Stimulated activated naive B cell treated with anti-CD40 and anti-IgM and Interleukin-4, amounts not matched to agents 10 μg/mL and 1 μg/mL and 100 μg/mL, for 72 hours (primary cell): ENCODE data around the gene PACSIN3.

ENCODE experiments used
- ATAC-seq, 2 donors: fragments of 150-1000 bp; cut with Tn5 transposase; replicated peaks; 2 replicates each; pipeline ENCODE4 v1.10.0; 2021; ENCODE audit warnings: moderate library complexity in 1 of 2
- DNase-seq: peaks from one replicate; pipeline ENCODE4 v3.0.0; 2021
- H3K27ac Mint-ChIP-seq: one replicate; pipeline ENCODE4 v1.8.0; 2022; ENCODE audit warnings: mild to moderate bottlenecking, mixed read lengths
- H3K27me3 Mint-ChIP-seq, 2 donors: one replicate each; pipeline ENCODE4 v1.8.0; 2022; ENCODE audit warnings: mixed read lengths in 2 of 2
- H3K36me3 Mint-ChIP-seq, 2 donors: one replicate each; pipeline ENCODE4 v1.8.0; 2022; ENCODE audit warnings: mixed read lengths in 2 of 2, mild to moderate bottlenecking in 1 of 2
- H3K4me1 Mint-ChIP-seq, 2 donors: one replicate each; pipeline ENCODE4 v1.8.0; 2022; ENCODE audit warnings: mixed read lengths in 2 of 2, mild to moderate bottlenecking in 1 of 2
- H3K4me3 Mint-ChIP-seq, 2 donors: one replicate each; pipeline ENCODE4 v1.8.0; 2022; ENCODE audit warnings: mild to moderate bottlenecking in 2 of 2, mixed read lengths in 2 of 2, moderate library complexity in 1 of 2
- H3K9me3 Mint-ChIP-seq, 2 donors: one replicate each; pipeline ENCODE4 v1.8.0; 2022; ENCODE audit warnings: mixed read lengths in 2 of 2, mild to moderate bottlenecking in 1 of 2

PACSIN3 gene

GRCh38 chr11:47185305-47186075 lies 744 bp downstream of the PACSIN3 start:
- H3K4me1 Mint-ChIP-seq, result peaks cover 9 to 30% of the 10 kb centered on the region in 2 donors
- H3K4me3 Mint-ChIP-seq, result peak overlapping the region; percentile 64 to 75
- no peak for DNase-seq
- H3K27me3 Mint-ChIP-seq, result peaks cover 11 to 29% of the 10 kb centered on the region in 2 donors
- no peaks in the 10 kb centered on the region for H3K9me3 Mint-ChIP-seq
- peak overlapping the region; percentile 59 for H3K27ac Mint-ChIP-seq
- H3K36me3 Mint-ChIP-seq, result peaks cover 4% of the 10 kb centered on the region in 2 donors
- peak; percentile 24 to 36 for ATAC-seq

- Mint-ChIP-seq H3K4me3 (peak overlapping the region; percentile 13 to 75), H3K4me1 (peaks cover 9 to 31% of the 10 kb centered on the region in 2 donors), H3K36me3 (peaks cover 4% of the 10 kb centered on the region in 2 donors), H3K27ac (peak overlapping the region; percentile 1), H3K27me3 (peaks cover 11 to 29% of the 10 kb centered on the region in 2 donors), H3K9me3 (no peaks in the 10 kb centered on the region)
- no peak for DNase-seq
- ATAC-seq, result no peak
Observed at GRCh38 chr11:47184711-47185304, 1.4 kb downstream of the PACSIN3 start.

DNA sequence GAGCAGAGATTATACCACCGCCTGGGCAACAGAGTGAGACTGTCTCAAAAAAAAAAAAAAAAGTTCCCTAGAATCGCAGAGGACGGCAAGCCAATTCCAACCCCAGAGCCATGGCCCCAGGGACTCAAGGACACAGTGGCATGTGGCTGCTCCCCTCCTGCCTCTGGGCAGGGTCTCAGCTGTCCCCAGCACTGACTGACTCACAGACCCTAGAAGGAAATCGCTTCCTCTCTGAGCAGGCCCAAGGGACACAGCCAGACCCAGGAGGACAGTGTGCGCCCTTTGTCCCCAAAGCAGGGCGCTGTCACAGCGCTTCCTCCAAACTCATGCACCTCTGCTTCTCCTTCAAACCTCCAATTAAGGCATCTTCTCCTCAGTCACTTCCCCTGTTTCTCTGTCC lies 2.3 kb downstream of the PACSIN3 start:
- peaks cover 11 to 29% of the 10 kb centered on the region in 2 donors for H3K27me3 Mint-ChIP-seq
- H3K36me3 Mint-ChIP-seq, result peaks cover 7 to 8% of the 10 kb centered on the region in 2 donors
- H3K4me3 Mint-ChIP-seq, result no peak overlapping the region
- ATAC-seq, result no peak
- peaks cover 13 to 39% of the 10 kb centered on the region in 2 donors for H3K4me1 Mint-ChIP-seq
- H3K9me3 Mint-ChIP-seq, result no peaks in the 10 kb centered on the region
- DNase-seq, result no peak
- H3K27ac Mint-ChIP-seq, result no peak overlapping the region

DNA sequence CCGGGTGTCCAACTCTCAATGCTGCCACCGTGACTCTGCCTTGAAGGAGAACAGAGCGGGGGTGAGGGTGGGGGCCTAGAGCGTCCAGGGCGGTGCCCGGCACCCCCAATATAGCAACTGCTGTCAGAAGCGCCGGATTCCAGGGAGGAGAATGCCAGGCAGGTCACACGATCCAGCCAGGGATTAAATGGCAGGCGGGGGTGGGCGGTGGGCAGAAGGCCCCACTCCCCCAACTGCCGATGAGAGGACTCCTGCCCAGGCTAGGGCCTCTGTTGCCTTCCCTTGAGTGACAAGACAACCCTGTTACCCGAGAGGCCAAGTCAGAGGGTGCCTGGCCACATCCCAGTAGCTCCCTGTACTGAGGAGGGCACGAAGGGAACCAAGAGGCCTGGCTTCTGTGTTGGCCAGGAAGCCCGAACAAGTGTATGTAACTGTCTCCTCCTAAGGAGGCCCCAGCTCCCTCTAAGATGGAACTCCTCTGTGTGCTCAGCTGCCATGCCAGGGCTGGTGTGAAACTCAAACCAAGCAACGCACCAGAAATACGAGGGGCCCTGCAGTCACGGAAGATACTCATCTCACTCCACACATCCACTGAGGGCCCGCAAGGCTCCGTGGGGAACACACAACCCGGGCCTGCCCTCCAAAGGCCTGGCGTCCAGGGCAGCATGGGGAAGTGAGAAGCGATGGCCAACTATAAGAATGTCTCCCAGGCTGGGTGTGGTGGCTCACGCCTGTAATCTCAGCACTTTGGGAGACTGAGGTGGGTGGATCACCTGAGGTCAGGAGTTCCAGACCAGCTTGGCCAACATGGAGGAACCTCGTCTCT lies 3.0 kb downstream of the PACSIN3 start:
- no peaks in the 10 kb centered on the region for H3K9me3 Mint-ChIP-seq
- ATAC-seq (no peak), DNase-seq (no peak)
- no peak overlapping the region for H3K4me3 Mint-ChIP-seq
- peaks cover 13 to 41% of the 10 kb centered on the region in 2 donors for H3K4me1 Mint-ChIP-seq
- peaks cover 7 to 8% of the 10 kb centered on the region in 2 donors for H3K36me3 Mint-ChIP-seq
- no peak overlapping the region for H3K27ac Mint-ChIP-seq
- peaks cover 11 to 29% of the 10 kb centered on the region in 2 donors for H3K27me3 Mint-ChIP-seq

DNA sequence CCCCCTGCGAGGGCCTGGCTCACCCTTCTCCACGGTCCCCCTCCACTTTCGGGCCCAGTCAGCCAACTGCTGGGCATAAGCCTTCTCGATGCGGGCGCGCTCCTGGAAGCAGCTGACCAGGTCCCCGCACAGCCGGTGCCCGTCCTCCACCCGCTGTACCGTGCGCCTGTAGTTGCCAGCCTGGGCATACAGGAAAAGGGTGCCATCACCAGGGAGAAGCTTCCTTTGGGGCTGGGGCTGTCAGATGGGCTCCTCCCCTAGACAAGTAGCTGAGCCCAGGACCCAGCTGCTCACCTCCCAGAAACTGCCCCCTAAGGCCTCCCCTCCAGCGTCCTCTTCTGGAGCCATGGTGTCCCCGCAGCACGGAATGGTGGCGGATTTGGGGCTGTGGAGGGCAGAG lies 3.9 kb downstream of the PACSIN3 start:
- no peaks in the 10 kb centered on the region for H3K9me3 Mint-ChIP-seq
- ATAC-seq, result no peak
- no peak overlapping the region for H3K4me3 Mint-ChIP-seq
- H3K36me3 Mint-ChIP-seq, result peaks cover 7 to 8% of the 10 kb centered on the region in 2 donors
- H3K4me1 Mint-ChIP-seq, result peaks cover 15 to 41% of the 10 kb centered on the region in 2 donors
- H3K27ac Mint-ChIP-seq, result peak overlapping the region; percentile 20
- no peak for DNase-seq
- H3K27me3 Mint-ChIP-seq, result peaks cover 11 to 27% of the 10 kb centered on the region in 2 donors

GRCh38 chr11:47181271-47181670 lies 5.0 kb downstream of the PACSIN3 start:
- Mint-ChIP-seq H3K9me3 (no peaks in the 10 kb centered on the region), H3K36me3 (peaks cover 7 to 13% of the 10 kb centered on the region in 2 donors), H3K4me1 (peaks cover 12 to 34% of the 10 kb centered on the region in 2 donors), H3K27me3 (peaks cover 11 to 22% of the 10 kb centered on the region in 2 donors), H3K27ac (no peak overlapping the region), H3K4me3 (no peak overlapping the region)
- DNase-seq (no peak), ATAC-seq (no peak)

GRCh38 chr11:47180006-47180787 lies 6.0 kb downstream of the PACSIN3 start:
- DNase-seq, result no peak
- no peaks in the 10 kb centered on the region for H3K9me3 Mint-ChIP-seq
- H3K4me3 Mint-ChIP-seq, result no peak overlapping the region
- peaks cover 7 to 19% of the 10 kb centered on the region in 2 donors for H3K36me3 Mint-ChIP-seq
- no peak overlapping the region for H3K27ac Mint-ChIP-seq
- no peak for ATAC-seq
- H3K4me1 Mint-ChIP-seq, result peaks cover 20 to 44% of the 10 kb centered on the region in 2 donors
- H3K27me3 Mint-ChIP-seq, result peaks cover 11 to 20% of the 10 kb centered on the region in 2 donors

DNA sequence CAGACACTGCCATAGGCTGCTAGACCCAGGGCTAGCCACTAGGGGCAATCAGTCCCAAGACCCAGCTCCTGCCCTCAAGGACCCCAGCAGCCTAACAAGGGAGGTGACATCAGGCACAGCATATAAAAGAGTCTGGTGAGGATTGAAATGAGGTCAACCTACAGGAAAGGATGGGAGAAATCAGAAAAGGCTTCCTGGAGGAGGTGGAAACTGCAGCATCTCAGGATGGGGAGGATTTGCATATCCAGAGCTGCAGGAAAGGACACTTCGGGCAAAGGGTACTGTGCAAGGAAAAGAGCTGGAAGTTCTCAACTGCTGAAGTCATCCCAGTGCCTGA lies 6.6 kb downstream of the PACSIN3 start:
- DNase-seq (no peak), ATAC-seq (peak; percentile 16 to 20)
- Mint-ChIP-seq H3K36me3 (peaks cover 7 to 19% of the 10 kb centered on the region in 2 donors), H3K4me1 (peaks cover 22 to 44% of the 10 kb centered on the region in 2 donors), H3K4me3 (no peak overlapping the region), H3K27ac (peak overlapping the region; percentile 42), H3K27me3 (peaks cover 11 to 15% of the 10 kb centered on the region in 2 donors), H3K9me3 (no peaks in the 10 kb centered on the region)

DNA sequence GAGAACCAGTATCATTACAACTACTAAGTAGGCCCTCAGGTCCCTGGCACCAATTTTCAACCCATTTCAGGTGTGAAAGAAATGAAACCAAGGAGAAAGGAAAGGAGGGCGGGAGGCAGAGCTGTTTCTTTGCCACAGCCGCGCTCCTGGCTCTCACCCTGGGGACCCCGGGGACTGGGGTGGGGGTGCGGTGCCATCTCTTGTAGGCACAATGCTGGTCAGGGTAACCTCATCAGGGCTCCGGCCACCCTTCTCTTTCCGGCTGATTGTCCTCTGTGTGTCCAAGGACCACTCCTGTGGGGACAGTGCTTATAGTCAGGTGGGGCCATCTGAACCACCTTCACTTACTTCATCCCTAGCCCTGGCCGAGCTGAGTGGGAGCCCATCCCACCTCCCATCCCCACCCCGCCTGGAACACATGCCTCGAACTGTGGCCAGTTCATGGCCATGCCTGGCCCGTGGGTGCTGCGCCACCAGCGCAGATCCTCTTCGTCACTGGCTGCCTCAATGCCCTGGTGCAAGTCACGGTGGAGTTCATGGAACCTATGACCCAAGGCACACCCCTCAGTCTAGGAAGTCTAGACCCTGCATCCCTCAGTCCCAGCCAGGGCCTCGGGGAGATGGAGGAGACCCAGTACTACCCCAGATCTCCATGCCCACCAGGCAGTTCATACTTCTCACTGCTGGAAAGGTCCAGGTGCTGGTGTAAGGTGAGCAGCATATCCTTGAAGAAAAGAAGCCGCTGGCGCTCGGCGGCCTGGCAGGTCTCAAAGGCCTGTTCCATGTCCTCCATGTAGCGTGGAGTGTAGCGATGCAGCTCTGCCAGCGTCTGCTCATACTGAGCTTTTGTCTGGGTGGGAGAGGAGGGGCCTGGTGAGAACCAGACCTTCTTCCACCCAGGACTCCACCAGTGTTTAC lies 7.2 kb downstream of the PACSIN3 start:
- Mint-ChIP-seq H3K27ac (peak overlapping the region; percentile 51), H3K4me3 (no peak overlapping the region), H3K9me3 (no peaks in the 10 kb centered on the region), H3K36me3 (peaks cover 4 to 19% of the 10 kb centered on the region in 2 donors), H3K27me3 (peaks cover 5 to 8% of the 10 kb centered on the region in 2 donors), H3K4me1 (peaks cover 20 to 37% of the 10 kb centered on the region in 2 donors)
- ATAC-seq (no peak), DNase-seq (no peak)

GRCh38 chr11:47178316-47178715 lies 7.9 kb downstream of the PACSIN3 start:
- no peak overlapping the region for H3K4me3 Mint-ChIP-seq
- peak overlapping the region; percentile 100 for H3K27ac Mint-ChIP-seq
- no peak for ATAC-seq
- peaks cover 1 to 2% of the 10 kb centered on the region in 2 donors for H3K27me3 Mint-ChIP-seq
- DNase-seq, result no peak
- no peaks in the 10 kb centered on the region for H3K9me3 Mint-ChIP-seq
- H3K4me1 Mint-ChIP-seq, result peaks cover 22 to 42% of the 10 kb centered on the region in 2 donors
- H3K36me3 Mint-ChIP-seq, result peaks cover 8 to 19% of the 10 kb centered on the region in 2 donors

DNA sequence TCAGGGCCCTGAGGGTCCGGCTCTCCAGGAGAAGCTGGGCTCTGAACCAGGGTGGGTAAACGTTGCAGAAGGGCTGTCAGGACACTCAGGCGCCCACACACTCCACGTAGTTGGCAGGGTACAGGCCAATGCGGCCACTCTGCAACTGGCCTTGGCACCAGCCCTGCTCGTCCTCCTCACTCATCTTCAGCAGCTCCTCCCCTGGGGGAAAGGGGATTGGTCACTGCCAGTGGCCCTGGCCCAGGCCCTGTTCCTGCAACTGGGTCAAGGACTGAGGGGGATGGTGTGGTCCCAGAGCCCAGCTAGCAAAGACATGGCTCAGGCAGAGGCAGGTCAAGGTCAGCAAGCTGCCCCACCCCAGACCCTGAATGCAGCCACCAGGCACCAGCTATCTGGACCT lies 8.4 kb downstream of the PACSIN3 start:
- Mint-ChIP-seq H3K36me3 (peaks cover 13 to 20% of the 10 kb centered on the region in 2 donors), H3K4me3 (peak overlapping the region; percentile 96 to 99), H3K27ac (peak overlapping the region; percentile 100), H3K27me3 (no peaks in the 10 kb centered on the region), H3K9me3 (no peaks in the 10 kb centered on the region), H3K4me1 (peaks cover 27 to 46% of the 10 kb centered on the region in 2 donors)
- DNase-seq (no peak), ATAC-seq (no peak)

DNA sequence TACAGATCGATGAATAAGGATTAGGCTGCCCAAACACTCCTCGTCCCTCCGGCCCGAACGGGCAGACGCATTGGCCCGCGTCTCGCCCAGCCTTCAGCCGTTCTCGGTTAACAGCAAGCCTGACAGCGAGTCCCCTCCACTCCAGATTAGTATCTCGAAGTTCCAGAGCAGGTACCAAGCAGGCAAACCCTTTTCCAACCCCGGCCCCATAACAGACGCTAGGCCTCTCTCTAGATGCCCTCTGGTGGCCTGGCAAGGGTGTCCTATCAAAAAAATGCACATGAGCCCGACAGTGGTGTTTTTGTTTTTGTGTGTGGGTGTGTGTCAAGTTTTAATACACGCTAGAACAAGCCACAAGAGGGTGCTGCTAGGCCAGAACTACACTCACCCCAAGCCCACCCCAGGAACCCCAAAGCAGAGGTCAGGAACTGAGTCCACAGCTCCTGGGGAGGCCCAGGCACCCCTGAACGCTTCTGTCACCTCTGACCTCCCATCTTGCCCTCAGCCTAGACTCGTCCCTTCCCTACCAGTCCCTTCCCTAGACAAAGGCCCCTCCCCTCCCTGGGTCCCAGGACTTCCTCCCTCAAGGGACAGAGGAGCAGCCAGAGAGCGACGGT lies 8.9 kb downstream of the PACSIN3 start:
- H3K4me1 Mint-ChIP-seq, result peaks cover 29 to 52% of the 10 kb centered on the region in 2 donors
- H3K27me3 Mint-ChIP-seq, result no peaks in the 10 kb centered on the region
- H3K4me3 Mint-ChIP-seq, result peak overlapping the region; percentile 96 to 99
- peaks cover 16 to 23% of the 10 kb centered on the region in 2 donors for H3K36me3 Mint-ChIP-seq
- peak; percentile 73 to 74 for ATAC-seq
- H3K27ac Mint-ChIP-seq, result peak overlapping the region; percentile 100
- no peaks in the 10 kb centered on the region for H3K9me3 Mint-ChIP-seq
- peak; percentile 78 for DNase-seq
